Large intestine (tissue), 3 donors: Measurements from ENCODE around the gene DNM3. TPM values are rescaled to one million over a fixed set of nuclear protein-coding genes. Genes with fewer than 3 reads are reported as not detected.

ENCODE experiments used
- DNase-seq, 2 donors: peaks; one replicate each; pipeline versions ENCODE4 v3.0.0 to v3.0.0-alpha.2; 2013
- H3K27ac ChIP-seq: one replicate; pipeline ENCODE4 v1.5.1; 2013; ENCODE audit warnings: low read length
- H3K27me3 ChIP-seq: 2 replicates; pipeline ENCODE4 v1.6.1; 2013; ENCODE audit warnings: low read length; ENCODE audit not compliant: control insufficient read depth, insufficient read depth
- H3K36me3 ChIP-seq: 2 replicates; pipeline ENCODE4 v1.6.1; 2013; ENCODE audit warnings: low read length; ENCODE audit not compliant: control insufficient read depth, insufficient read depth
- H3K4me1 ChIP-seq: one replicate; pipeline ENCODE4 v1.6.1; 2013; ENCODE audit warnings: low read length; ENCODE audit not compliant: control insufficient read depth, insufficient read depth
- H3K4me3 ChIP-seq: one replicate; pipeline ENCODE4 v1.5.1; 2013; ENCODE audit warnings: low read length
- H3K9me3 ChIP-seq: one replicate; pipeline ENCODE4 v1.6.1; 2013; ENCODE audit warnings: mild to moderate bottlenecking, low read depth, low read length, moderate library complexity; ENCODE audit not compliant: control insufficient read depth
- WGBS: methylation state at CpG from one replicate; pipeline ENCODE4 v1.1.5; 2013; ENCODE audit warnings: low lambda C conversion rate; ENCODE audit not compliant: insufficient coverage; 5-methylcytosine and 5-hydroxymethylcytosine counted together
- polyA plus RNA-seq: library from polyadenylated mRNA; unstranded; fragments of 120-200 nt; gene quantifications from one replicate; pipeline ENCODE4 v1.2.1, GENCODE V29; 2013

The DNM3 gene
- polyA plus RNA-seq, 1 donor, result 2.2 TPM

DNA sequence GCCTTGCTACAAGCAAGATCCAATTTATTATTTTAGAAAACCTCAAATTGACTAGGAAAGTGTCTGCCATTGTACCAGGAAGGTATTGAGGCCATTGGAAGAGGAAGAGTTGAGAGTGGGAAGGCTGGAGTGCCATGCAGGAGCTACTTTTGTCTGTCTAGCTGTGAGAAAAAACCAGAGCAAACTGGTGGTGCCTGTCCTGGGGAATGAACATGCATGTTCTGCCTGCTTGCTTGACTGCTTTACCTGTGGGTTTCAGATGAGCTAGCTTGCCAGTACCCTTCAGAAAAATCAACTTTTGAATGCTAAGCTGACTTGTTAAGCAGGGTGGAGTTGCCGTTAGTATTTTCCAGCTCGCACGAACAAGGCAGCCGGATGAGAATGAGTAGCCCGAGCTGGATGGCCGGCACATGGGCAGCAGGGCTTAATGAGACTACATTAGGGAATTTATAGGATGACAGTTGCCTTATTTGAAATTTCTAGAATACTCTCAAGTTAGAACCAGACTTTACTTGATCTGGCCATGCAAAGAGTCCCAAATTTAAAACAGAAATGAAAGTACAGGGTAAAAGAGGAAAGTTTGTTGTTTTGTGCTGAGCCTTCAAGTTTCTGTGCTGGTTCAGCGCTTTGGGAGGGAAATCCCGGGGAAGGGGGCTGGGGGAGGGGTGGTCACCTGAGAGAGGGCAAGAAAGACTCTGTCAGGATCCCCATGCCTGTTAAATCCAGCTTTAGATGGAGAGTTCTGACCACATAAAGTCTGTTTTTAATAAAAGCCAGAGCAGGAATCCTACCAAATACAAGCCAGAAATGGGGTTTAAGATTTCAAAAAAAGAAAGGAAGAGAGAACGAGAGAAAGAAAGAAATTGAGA is 549.6 kb downstream of the DNM3 start:
- WGBS, result 100% methylated on average over 1 of the region's 9 CpGs
- H3K4me3 ChIP-seq, result no peak overlapping the region

DNA sequence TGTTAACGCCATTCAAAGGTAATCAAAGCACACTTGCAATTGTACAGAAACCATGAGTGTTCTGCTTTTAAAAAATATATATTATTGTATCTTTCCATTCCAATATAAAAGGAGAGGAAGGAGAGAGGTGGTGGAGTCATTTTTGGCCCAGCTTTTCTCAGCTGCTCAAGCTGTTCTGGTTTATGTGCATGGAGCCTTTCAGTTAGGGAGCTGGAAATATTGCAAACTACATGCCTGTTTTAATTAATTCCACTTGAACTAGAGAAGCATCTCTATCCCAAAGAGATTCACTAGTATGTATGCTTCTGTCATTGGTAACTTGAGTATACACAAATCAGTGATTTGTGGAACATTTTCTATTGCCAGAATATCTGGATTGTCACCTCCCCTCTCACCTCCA is 550.7 kb downstream of the DNM3 start:
- no peaks in the 10 kb centered on the region for H3K9me3 ChIP-seq
- no peak for DNase-seq

More for the DNA sequence above, 549.6 kb downstream of the DNM3 start:
- Histone ChIP-seq H3K36me3 (no peaks in the 10 kb centered on the region), H3K27ac (no peak overlapping the region), H3K4me1 (peaks cover 11% of the 10 kb centered on the region), H3K27me3 (no peaks in the 10 kb centered on the region), H3K9me3 (no peaks in the 10 kb centered on the region)
- no peak for DNase-seq

DNA sequence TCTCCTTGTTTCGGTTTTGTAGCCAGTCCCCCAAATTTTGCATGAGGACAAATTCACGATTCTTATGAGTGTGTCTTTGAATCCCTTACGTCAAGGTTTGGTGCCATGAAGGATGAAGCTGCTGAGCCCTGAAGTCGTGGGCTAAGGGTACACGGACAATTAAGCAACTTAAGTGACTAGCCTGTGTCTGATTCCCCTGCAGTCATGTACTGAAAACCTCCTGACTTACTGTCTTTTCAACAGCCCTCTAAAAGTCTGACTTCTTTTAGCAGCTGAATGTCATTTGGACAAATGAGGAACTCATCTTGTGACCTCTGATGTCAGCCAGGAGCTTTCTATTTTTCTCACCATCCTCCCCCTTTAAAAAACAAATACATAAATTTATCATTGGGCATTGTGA is 552.1 kb downstream of the DNM3 start:
- no CpG with 5 or more reads among the region's 5 CpGs for WGBS
- no peak overlapping the region for H3K27ac ChIP-seq

More for the DNA sequence above, 550.7 kb downstream of the DNM3 start:
- no peaks in the 10 kb centered on the region for H3K36me3 ChIP-seq
- H3K4me3 ChIP-seq, result no peak overlapping the region
- 100% methylated on average over 1 of the region's 1 CpG for WGBS
- no peak overlapping the region for H3K27ac ChIP-seq
- H3K4me1 ChIP-seq, result peaks cover 11% of the 10 kb centered on the region
- no peaks in the 10 kb centered on the region for H3K27me3 ChIP-seq

DNA sequence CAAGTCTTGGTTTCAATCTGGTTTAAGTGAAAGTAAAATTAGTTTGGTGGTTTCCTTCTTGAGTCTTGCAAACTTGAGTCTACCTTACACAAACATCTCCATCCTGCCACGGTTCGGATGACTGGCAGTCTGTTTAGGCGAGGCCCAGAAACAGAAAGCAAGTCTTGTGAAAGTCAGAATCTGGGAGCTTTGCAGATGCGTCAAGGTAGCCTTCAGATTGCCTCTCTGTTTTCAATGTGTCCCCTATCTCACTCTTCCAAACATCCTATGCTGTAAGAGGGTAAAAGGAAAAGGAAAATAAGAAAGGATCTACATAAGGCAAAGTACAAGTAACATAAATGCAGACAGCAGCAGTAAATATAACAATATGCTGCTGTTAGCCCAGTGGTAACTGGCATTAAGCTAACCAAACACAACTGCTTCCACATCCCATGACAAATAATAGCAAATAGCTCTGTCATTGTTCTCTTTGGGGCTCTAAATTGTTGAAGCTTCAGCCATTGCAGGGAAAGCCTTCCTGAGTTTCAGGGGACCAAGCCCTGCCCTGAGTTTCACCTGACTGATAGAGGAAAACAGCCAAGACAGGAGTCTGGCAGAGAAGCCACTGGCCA is 552.9 kb downstream of the DNM3 start:
- H3K4me1 ChIP-seq, result peaks cover 11% of the 10 kb centered on the region
- no peaks in the 10 kb centered on the region for H3K27me3 ChIP-seq
- H3K9me3 ChIP-seq, result no peaks in the 10 kb centered on the region
- no peak overlapping the region for H3K4me3 ChIP-seq
- WGBS, result 0% methylated on average over 1 of the region's 4 CpGs
- DNase-seq, result peak; percentile 52 to 82
- no peaks in the 10 kb centered on the region for H3K36me3 ChIP-seq
- H3K27ac ChIP-seq, result peak overlapping the region; percentile 71

More for the DNA sequence above, 552.1 kb downstream of the DNM3 start:
- Histone ChIP-seq H3K9me3 (no peaks in the 10 kb centered on the region), H3K36me3 (no peaks in the 10 kb centered on the region), H3K4me3 (no peak overlapping the region), H3K27me3 (no peaks in the 10 kb centered on the region), H3K4me1 (peaks cover 11% of the 10 kb centered on the region)
- DNase-seq, result no peak

DNA sequence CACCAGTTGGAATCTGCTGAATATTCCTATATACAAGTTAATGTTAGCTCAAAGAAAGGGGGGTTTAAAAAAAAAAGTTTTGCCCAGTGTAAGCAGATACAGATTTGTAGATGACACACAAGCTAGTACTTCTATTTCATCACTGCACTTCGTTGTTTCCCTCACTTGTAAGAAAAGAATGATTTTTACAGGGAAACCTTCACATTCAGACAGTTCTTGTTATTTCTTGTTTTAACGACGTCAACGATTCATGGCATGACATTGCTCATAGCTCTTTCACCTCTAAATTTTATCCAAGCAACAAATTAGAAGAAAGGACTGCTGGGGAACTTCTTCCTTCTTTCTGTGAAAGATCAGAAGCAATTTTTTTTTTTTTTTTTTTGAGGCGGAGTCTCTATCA is 553.5 kb downstream of the DNM3 start:
- Histone ChIP-seq H3K27ac (peak overlapping the region; percentile 71), H3K4me3 (no peak overlapping the region), H3K27me3 (no peaks in the 10 kb centered on the region), H3K36me3 (no peaks in the 10 kb centered on the region), H3K4me1 (peaks cover 13% of the 10 kb centered on the region), H3K9me3 (no peaks in the 10 kb centered on the region)
- WGBS, result 91% methylated on average over 4 of the region's 5 CpGs
- DNase-seq, result no peak

DNA sequence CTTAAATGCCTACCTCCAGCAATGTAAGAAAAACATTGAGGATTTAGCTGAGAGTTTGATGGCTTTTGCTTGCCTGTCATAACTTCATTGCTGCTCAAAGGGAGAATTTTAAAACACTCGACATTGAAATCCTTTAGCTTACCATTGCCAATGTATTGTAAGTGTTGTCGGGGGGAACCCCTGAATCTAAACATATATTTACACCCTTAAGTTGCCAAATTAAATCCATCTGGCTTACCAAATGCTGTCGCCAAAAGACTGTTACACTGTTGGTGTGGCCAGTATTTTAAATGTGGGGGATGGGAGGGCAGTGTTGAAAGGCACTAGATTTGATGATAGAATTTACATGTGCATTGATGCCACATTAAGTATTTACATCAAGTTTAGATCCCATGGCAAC is 554.3 kb downstream of the DNM3 start:
- Histone ChIP-seq H3K27me3 (no peaks in the 10 kb centered on the region), H3K4me1 (peaks cover 18% of the 10 kb centered on the region), H3K27ac (no peak overlapping the region), H3K36me3 (no peaks in the 10 kb centered on the region), H3K9me3 (no peaks in the 10 kb centered on the region), H3K4me3 (no peak overlapping the region)
- DNase-seq, result no peak
- 80% methylated on average over 1 of the region's 3 CpGs for WGBS

DNA sequence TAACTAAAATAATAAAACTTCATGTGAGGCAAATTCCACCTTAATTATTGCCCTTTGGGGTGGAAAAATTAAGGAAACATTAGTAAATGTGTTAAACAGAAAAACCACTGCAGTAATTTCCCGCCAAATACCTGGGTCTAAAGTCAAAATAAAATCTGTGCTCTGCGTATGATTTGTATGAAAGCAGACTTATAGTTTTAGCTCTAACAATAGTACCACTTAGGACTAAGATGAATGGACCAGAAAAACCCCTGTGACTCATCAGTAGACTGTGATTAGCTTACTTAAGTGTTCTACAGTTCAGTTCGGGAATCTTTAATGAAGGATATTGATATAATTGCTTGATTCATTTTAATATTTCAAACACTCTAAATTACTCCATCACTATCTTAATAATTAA is 555.9 kb downstream of the DNM3 start:
- Histone ChIP-seq H3K36me3 (no peaks in the 10 kb centered on the region), H3K9me3 (no peaks in the 10 kb centered on the region), H3K27me3 (no peaks in the 10 kb centered on the region), H3K4me1 (peaks cover 15% of the 10 kb centered on the region), H3K4me3 (no peak overlapping the region), H3K27ac (no peak overlapping the region)
- no peak for DNase-seq
- 100% methylated on average over 1 of the region's 3 CpGs for WGBS

DNA sequence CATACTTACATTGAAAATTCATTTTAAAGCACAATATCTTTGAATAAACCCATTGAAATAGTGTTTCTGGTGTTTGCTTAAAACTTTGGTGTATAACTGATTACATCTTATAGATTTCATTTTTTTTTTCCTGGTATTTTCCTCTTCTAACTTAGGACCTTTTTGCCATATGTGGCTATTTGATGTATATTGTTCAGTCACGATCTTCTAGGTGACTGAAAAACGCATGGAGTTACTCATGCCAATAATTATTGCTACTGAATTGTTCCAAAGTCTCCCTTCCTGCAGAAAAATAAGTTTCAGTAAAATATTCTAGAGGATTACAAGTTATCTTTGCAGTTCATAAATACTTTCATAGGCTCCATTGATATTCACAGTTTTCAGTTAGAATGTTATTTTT is 556.3 kb downstream of the DNM3 start:
- H3K9me3 ChIP-seq, result no peaks in the 10 kb centered on the region
- H3K27me3 ChIP-seq, result no peaks in the 10 kb centered on the region
- DNase-seq, result no peak
- H3K4me3 ChIP-seq, result no peak overlapping the region
- no peaks in the 10 kb centered on the region for H3K36me3 ChIP-seq
- H3K4me1 ChIP-seq, result peaks cover 15% of the 10 kb centered on the region
- no CpG with 5 or more reads among the region's 2 CpGs for WGBS
- no peak overlapping the region for H3K27ac ChIP-seq

DNA sequence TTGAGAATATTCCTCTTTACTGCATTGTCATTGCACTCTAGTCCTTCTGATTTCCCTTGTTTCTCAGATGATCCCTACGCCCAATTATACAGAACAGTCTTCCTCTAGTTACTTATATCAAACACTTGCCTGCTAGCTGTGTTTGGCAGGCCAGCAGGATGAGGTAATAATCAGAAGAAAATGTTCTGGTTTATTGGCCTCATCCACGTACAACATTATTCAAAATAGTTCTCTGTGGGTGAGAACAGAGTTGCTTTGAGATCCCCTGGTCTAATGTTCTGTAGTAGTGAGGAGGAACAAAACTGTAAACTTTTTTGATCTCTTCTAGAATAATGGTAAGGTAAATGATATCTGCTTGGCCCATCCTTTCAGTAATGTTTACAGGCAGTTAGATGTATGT is 556.9 kb downstream of the DNM3 start:
- Histone ChIP-seq H3K27me3 (no peaks in the 10 kb centered on the region), H3K9me3 (no peaks in the 10 kb centered on the region), H3K36me3 (no peaks in the 10 kb centered on the region), H3K4me3 (no peak overlapping the region), H3K27ac (no peak overlapping the region), H3K4me1 (peaks cover 15% of the 10 kb centered on the region)
- no peak for DNase-seq
- no CpG with 5 or more reads among the region's 2 CpGs for WGBS

DNA sequence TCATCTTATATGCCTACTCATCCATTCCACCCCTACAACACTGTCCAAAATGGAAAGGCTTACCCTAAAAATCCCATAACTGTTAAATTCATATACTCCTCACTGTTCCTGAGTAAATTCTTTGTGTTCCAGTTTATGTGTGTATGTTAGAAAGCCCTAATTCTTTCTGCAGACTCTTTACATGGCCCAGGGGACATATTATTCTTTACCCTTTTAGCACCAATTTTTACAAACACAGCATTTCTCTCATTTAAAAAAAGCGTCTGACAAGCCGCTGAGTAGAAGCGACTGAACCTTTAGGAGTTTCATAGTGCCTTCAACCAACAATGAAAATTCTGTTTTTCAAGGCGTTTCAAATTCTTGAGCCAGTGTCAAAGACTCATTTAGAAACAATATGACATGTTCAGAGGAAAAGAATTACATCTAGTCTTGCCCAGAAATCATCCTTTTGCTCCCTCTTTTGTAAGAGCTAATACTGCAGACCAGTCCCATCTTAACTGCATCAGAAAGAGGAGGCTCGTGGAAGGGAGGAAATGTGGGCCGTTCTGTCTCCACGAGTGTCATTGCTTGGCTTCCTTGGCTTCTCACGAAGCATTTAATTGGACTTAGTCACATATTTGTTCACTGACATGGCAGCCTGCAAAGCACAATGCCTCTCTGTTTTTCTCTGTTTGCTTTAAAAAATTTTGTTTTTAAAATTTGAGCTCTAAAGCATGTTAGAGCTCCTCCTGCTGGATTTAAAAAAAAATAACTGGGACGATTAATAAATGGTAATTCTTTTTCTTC is 557.9 kb downstream of the DNM3 start:
- peak; percentile 37 to 70 for DNase-seq
- H3K4me1 ChIP-seq, result peaks cover 15% of the 10 kb centered on the region
- H3K27ac ChIP-seq, result no peak overlapping the region
- H3K36me3 ChIP-seq, result no peaks in the 10 kb centered on the region
- H3K4me3 ChIP-seq, result no peak overlapping the region
- H3K27me3 ChIP-seq, result no peaks in the 10 kb centered on the region
- WGBS, result 0% methylated on average over 1 of the region's 9 CpGs
- no peaks in the 10 kb centered on the region for H3K9me3 ChIP-seq
